ENCODE results near the gene TMEM186.
"Not testable (repeated sequence)": the region's sequence is repeated elsewhere in the genome, so short reads cannot be mapped to it uniquely, and the experiment has no call there.

TMEM186 gene

DNA sequence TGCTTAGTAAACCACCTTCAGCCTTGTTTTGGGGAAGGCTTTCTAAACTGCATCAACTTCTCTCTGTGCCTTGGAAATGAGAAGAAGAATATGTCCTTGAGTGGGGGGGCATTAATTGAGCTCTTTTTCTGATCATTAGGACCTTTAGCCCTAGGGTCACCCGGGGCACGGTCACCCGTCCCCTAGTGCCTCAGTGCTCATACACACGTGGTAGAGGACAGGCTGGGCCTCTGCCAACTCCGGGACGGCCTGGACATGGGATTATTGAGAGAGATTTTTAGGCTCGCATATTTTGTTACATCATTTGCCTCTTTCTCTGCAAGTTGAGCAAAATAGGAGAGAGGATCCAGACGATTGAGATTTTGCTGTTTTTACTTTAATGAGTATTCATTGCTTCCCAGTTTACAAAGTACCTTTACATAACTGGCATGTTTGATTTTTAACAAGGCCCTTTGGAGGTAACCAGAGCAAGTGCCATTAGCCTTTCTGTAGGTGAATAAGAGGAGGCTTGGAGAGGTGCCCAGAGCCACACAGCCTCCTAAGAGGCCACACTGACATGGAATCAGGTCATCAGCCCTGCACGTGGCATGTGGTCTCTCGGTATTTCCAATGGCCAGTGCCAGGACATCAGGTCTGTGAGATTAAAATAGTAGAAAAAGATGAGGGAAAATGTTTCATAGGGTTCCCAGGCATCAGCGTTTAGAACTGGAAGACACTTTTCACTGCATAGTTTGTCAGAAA is 11.3 kb upstream of the TMEM186 start:
- DNase-seq: no peak

DNA sequence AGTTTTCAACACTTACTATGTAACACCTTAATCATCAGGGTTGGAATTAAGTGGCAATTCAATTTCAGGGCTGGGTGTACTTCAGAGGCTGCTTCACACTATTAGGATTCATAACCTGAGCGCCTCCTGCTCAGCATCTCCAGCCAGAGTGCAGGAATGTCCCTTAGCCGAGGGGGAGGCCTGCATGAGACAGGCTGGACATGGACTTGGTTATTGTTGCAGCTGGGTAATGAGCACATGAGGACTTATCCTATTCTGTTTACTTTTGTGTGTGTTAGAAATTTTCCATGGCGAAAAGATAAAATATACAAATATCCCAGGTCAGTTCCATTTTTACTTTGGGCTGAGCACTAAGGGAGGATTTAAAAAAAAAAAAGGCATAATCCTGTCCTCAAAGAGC is 10.6 kb upstream of the TMEM186 start:
- no peak for DNase-seq

DNA sequence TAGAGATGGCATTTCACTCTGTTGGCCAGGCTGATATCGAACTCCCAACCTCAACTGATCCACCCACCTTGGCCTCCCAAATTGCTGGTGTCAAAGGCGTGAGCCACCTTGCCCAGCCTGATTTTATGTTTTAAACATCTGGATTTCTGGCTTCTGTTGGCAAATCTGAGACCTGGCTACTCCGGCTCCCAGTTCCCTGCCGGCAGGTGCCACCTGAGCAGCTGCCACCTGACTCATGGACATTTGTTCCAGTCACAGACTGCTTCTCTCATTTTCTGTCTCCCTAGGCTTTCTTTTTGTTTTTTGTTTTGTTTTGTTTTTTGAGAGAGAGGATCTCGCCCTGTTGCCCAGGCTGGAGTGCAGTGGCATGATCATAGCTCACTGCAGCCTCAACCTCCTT is 9.8 kb upstream of the TMEM186 start:
- DNase-seq: no peak

DNA sequence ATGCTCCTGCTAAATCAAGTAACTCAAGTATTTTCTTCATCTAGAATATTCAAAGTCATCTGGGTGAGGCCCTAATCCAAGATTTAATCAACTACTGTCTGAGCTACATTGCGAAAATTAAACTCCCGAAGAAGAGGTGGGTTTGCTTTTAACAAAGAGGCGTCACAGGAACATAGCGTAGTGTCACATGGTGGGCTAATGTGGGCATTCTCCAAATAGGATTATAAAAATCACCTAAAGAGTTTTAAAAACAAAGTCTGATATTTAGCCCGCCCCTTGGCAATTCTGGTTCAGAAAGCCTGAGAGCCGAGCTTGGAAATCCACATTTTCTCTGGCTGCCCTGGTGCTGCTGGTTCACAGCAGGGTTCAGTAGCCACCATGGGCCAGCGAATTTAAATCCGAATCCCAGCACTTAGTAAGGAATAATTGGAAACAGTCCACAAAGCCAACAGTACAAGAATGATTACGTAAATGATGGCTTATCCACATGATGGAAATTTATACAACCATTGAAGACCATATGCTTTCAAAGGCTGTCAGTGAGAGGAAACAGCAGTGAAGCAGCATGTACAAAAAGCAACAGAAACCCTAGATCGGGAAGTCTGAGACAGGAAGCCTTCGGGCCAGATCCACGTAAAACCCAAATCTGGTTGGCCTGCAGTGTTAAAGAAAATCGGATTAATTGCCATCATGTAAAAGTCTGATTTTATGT is 9.0 kb upstream of the TMEM186 start:
- DNase-seq: no peak

DNA sequence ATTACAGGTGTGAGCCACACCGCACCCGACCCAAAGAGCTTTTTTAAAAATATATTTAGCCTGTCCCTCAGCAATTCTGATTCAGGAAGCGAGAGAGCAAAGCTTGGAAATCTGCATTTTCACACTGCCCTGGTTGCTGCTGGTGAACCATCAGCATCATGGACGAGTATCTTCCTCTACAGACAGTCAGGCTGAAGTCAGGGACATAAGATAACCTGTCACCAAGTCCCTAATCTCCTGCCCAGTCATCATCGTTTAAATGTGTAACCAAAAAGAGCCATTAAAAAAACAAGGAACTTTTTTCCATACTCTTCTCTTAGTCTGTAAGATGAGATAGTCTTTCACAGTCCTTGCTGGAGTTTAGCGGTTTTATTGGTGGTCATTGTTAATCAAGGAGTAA is 6.9 kb upstream of the TMEM186 start:
- DNase-seq: no peak

DNA sequence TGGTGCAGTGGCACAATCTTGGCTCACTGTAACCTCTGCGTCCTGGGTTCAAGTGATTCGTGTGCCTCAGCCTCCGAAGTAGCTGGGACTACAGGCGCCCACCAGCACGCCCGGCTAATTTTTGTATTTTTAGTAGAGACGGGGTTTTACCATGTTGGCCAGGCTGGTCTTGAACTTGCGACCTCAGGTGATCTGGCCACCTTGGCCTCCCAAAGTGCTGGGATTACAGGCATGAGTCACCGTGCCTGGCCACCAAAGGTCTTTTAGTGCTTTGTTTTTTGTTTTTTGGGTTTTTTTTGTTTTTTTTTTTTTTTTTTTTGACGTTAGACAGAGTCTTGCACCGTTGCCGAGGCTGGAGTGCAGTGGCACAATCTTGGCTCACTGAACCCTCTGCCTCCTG is 6.3 kb upstream of the TMEM186 start:
- not testable (repeated sequence) for DNase-seq

DNA sequence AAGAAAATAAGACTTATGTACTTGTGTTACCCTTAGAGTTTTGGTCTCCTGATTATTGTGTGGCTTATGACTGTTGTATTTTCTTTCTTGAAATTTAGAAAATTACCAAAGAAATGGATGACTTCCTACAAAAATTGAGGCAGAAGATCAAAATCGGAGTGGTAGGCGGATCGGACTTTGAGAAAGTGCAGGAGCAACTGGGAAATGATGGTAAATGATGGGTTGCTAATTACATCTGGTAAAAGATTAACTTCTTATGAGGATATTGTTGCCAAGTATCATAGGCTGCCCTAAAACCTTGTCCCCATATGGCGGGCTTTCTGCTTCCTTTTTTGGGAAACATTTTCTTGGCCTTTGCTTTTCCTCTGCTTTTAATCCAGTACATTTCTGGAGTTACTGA is 4.3 kb upstream of the TMEM186 start:
- no peak for DNase-seq

DNA sequence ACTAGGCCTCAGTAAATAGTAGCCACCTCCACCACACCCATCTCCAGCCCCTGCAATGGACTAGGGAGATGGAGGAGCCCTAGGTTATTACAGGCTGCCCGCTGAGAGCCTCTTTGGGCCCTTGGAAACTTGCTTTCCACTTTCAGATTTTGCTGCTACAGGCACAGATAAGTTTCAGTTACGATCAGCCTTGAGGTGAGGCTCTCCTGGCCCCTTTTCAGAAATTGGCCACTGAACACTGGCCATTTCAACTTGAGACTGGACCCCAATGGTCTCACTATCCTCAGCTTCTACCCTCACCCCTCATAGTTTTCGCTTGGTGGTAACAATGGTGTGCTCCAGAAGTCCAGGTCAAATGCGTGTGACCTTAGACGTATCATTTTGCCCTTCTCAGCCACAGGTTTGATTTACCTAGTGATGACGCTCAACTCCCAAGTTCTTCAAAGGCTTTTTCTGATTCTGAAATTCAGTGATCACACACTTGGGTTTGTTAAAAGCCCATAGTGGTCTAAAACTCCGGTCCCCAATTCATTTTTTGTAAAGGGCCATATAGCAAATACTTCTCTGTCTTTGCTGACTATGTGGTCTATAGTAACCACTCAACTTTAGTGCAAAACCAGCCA is 1.2 kb upstream of the TMEM186 start:
- DNase-seq: peak in 1 of 2 experiments; percentile 31

DNA sequence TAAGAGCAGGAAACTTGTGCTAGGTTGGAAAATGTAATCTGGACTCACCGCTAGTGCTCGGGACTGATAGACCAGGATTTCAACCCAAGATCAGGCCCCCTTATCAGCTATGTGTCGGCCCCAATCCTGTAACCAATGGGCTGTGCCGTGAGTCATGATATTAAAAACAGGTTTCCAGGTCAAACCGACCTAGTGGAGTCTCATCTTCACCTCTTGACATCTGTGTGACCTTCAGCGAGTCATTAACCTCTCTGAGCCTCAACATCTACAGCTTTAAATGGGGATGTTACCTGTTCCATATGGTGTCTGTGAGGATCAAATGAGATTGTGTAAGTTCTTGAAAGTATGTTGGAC is 712 bp upstream of the TMEM186 start:
- no peak for DNase-seq

DNA sequence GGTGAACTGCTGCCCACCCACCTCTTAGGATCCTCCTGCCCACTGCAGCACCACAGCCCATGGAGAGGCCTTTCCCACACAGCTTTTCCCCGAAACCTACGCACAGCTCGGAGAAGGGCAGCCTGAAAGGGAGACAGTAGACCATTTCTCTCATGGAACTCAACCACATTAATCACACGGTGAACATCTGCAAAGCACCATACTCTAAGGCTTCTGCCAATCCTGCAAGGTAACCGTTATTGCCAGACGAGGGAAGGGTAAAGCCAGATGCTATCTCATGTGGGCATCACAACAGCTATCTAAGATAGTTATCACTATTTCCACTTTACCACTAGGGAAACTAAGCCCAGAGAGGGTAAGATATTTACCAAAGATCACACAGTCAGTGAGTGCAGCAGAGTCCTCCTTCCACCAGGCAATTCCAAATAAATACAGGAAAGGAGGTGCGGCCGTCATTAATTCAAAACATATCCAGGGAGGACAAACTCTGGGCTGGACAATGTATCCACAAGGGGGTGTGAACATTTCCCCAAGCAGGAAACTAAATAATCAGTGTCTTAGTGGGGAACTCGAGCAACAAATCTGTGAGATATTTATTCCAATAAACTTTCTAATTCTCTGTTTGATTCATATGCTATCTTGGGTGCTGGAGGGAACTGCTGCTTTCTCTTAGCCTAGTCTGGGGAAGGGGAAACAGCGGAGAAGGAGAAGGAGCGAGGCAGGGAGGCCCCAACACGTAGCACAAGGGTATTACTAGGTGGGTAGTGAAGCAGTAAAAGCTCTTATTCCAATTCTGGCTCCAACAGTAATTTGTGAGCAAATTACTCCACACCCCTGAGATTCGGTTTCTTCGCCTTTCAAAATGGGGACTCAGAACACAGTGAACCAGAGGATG is 723 bp downstream of the TMEM186 start:
- DNase-seq: no peak

DNA sequence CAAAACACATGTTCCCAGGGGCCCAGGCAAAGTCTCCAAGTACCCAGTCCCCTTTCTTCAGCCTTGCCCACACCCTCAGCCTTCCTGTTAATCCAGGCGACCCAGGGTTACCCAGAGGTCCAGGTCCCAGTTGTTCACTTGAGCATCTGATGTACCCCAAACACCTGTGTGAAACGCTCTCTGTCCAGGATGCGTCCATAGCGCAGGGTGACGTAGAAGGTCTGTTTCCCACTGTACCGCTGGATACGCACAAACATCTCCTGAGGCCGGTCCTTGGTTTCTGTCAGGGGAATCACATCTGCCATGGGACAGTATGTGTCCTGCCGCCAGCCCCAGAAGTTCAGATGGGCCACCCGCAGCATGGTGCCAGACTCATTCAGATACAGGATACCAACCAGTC is 1.6 kb downstream of the TMEM186 start:
- no peak for DNase-seq

DNA sequence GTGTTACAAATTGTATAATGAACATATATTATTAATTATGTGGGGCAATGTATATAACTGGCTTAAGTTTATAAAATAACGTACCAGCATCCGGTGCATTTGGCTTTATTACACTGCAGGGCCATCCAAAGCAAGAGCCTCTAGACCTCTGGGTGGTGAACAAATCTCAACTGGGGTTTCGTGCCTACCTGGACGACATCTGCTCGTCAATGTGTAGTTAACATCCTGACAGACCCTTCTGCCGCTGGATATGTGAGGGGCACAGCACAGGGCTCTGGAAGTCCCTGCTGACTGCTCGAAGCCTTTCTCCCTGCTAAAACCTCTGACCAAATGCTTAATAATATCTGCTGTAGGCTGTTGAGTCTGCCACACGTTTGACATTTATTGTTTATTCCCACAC is 2.3 kb downstream of the TMEM186 start:
- DNase-seq: no peak

DNA sequence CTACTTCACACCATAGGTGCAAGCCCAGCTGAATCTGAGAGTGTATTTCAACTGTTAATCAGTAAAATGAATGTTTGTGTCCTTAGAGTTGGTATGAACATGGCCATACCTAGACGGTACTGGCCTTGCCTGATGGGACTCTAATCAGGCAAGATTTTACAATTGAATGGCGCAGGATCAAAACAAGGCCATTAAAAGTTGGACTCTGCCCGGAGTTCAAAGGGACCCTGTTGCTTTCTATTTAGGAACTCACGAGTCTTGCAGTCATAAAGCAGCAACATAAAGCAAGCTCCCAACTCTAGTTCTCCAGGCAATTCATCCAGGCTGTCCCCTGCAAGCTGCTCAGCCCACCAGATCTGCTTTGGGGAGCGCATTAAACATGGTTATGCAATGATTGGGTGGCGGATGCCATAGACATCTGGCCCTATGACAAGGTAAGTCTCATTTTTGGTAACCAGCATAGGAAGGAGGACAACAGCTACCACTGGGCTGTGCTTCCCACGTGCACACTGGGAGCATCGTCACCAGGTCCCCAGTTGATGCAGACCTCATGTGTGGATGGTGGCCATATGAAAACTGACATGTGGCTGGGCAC is 8.8 kb downstream of the TMEM186 start:
- no peak for DNase-seq

DNA sequence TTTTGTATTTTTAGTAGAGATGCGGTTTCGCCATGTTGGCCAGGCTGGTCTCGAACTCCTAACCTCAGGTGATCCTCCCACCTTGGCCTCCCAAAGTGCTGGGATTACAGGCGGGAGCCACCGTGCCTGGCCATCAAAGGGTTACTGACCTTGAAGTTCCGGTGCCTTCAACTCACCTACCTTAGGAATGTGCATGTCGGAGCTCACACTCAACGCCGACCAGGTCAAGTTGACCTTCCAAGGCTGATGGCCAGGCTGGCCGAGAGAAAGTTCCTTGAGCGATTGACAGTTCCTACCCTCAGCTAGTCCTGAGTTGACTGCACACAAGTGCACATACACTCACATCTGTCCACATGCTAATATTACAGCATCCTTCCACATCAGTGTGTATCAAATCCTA is 11.1 kb downstream of the TMEM186 start:
- DNase-seq: not testable (repeated sequence)

DNA sequence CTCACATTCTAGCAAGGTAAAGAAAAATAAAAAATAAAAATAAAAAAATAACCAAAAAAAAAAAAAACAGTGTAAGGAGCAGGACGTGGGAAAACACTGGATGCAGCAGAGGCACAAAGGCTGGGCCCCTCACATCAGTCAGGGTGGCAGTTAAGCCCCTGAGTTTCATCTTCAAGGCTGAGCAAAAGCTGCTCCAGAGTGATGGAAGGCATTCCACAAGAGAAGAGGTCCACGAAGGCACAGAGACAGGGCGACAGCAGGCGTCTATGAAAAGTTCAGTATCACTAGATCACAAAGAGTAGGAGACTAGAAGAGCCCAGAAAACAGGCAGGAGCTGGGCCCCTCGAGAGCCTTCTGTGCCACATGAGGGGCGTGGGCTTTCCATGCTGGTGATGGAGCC is 12.0 kb downstream of the TMEM186 start:
- DNase-seq: no peak

DNA sequence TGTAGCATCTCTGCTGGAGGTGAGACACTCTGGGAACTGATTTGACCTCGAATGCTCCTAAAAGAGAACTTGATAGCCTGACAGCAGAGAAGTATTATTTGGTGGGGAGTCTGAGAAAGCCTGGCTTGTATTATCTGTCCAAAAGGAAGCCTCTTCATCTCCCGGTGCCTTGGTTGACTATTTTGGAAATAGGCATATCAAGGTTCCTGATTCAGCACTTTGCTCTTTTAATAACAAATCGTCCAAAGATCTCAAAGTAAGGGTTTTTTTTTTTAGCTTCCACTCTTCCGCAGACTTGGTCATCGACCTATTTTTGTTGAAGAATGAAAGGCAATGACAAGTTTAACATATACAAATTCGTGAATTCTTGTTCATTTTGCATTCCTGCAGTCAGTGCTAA is 14.8 kb downstream of the TMEM186 start:
- DNase-seq: no peak

DNA sequence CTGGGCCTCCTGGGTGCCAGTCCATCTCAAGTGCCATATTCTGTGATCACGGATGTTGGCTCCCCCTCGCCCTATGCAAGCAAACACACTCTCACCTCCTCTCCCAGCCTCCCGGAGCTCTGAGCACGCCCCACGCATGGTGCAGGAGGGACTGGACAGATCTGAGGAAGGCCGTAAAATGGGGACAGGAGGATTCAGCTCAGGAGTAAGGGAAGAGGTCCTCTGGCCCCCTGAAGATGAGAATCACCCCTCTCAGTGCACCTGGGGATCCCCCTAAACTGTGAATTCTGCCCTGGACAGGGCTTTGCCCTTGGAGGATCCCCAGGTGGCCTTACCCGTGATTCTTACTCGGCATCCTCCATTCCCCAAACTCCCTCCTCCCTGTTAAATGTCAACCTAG is 15.6 kb downstream of the TMEM186 start:
- DNase-seq: no peak

DNA sequence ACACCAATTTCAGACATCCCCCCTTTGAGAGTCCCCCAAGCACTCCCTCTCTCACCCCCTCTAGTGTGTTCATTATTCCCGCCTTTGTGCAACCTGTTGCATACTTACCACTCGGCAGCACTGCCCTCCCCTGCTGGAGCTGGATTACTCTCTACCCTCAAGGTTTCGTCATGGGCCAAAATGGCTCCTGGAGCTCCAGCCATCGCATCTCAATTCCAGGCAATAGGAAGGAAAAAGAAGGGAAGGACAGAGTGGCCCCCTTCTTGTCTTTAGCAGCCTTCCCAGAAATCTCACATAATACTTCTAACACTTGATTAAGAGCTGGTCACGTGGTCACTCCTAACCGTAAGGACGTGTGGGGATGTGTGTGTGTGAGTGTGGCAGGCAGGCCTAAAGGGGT is 20.2 kb downstream of the TMEM186 start:
- DNase-seq: no peak

DNA sequence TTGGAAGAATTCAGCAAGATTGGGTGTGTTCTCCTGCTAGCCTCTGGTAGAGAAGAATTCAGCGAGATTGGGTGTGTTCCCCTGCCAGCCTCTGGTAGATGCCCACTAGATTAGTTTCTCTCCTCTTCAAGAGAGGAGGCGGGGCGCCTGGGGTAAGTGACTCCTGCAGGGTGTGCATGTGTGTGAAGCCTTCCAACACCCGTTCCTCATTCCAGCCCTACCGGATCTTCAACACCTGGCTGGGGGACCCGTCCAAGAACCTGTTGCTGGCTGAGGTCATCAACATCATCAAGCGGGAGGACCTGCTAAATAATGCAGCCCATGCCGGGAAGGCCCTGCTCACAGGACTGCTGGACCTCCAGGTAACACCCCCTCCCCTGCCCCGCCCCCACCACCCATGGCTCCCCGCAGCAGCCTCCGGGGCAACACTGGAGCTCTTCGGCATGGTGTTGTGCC is 21.3 kb downstream of the TMEM186 start:
- no peak for DNase-seq

DNA sequence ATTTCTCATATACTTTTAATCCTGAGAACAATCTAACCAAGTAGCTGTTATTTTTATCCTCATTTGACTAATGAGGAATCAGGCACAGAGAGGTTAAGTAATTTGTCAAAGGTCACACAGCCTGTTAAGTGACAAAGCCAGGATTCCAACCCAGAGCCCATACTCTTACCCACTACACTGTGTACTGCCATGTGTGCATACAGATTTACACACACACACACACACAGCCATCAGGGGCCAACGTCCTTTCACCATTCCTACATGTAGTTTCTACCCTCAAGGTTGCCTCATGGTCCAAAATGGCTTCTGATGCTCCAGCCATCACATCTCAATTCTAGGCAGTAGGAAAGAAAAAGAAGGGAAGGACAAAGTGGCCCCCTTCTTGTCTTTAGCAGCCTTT is 22.1 kb downstream of the TMEM186 start:
- no peak for DNase-seq

DNA sequence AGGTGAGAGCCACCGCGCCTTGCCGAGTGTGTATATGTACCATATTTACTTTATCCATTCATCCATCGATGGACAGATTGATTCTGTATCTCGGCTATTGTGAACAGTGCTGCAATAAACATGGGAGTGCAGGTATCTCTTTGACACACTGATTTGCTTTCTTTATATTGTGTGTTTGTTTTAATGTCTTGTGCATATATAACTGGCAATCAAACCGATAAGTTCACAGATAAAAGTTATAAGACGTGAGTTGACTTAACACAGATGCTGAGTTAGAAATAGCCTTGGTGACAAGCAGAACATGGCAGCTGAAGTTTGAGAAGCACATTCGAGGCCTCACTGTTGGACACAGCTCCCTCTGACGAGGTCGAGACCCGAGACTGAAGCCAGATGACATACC is 23.2 kb downstream of the TMEM186 start:
- no peak for DNase-seq

DNA sequence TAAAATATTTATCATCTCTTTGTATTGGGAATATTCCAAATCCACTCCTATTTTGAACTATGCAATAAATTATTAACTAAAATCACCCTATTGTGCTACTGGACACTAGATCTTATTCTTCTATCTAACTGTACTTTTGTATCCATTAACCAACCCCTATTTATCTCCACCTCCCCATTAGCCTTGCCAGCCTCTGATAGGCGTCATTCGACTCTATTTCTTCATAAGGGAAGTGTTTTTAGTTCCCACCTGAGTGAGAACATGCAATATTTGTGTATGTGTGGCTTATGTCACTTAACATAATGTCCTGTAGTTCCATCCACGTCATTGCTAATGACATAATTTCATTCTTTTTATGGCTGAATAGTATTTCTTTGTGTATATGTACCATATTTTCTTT is 23.9 kb downstream of the TMEM186 start:
- DNase-seq: no peak

DNA sequence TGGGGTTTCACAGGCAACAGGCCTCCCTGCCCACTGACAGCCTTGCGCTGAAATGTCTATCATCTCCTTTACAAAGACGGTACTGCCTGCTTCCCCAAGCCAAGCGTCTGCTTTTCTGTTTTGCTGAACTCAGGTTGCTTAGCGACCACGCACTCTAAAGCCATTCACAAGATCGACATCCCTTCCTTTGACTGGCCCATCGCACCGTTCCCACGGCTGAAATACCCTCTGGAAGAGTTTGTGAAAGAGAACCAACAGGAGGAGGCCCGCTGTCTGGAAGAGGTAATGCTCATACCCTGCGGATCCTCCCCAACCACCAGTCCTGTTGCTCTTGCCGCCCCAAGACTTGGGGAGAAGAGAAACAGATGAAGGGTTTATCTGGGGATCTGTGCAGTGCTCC is 28.7 kb downstream of the TMEM186 start:
- no peak for DNase-seq
